Stimulated activated CD8-positive, alpha-beta memory T cell treated with anti-CD3 and anti-CD28 coated beads, Interleukin-7, amount 100 ng/mL, for 1 hour (primary cell): Measurements from ENCODE around the gene GCNT2.
"Not testable (repeated sequence)": the region's sequence is repeated elsewhere in the genome, so short reads cannot be mapped to it uniquely, and the experiment has no call there.

Source experiments
- DNase-seq, 2 donors: peaks; one replicate each; pipeline ENCODE4 v3.0.0-alpha.2; 2020; ENCODE audit warnings: low read depth in 2 of 2

The GCNT2 gene

GRCh38 chr6:10547809-10548208, 26.7 kb downstream of the GCNT2 start:
- DNase-seq: no peak

- no peak for DNase-seq
Measured at GRCh38 chr6:10550764-10551163, 29.6 kb downstream of the GCNT2 start.

GRCh38 chr6:10552270-10552810, 31.2 kb downstream of the GCNT2 start:
- no peak for DNase-seq

GRCh38 chr6:10553871-10554270, 32.7 kb downstream of the GCNT2 start:
- DNase-seq: no peak

GRCh38 chr6:10554826-10555225, 33.7 kb downstream of the GCNT2 start:
- no peak for DNase-seq

- no peak for DNase-seq
Measured at GRCh38 chr6:10555625-10556309, 34.6 kb downstream of the GCNT2 start.

- DNase-seq: no peak
Measured at GRCh38 chr6:10556589-10556988, 35.4 kb downstream of the GCNT2 start.

GRCh38 chr6:10556992-10557391, 35.8 kb downstream of the GCNT2 start:
- DNase-seq: no peak

- no peak for DNase-seq
Measured at GRCh38 chr6:10557913-10558312, 36.8 kb downstream of the GCNT2 start.

GRCh38 chr6:10558565-10558964, 37.4 kb downstream of the GCNT2 start:
- no peak for DNase-seq

GRCh38 chr6:10559522-10560152, 38.5 kb downstream of the GCNT2 start:
- no peak for DNase-seq

GRCh38 chr6:10561611-10562199, 40.6 kb downstream of the GCNT2 start:
- DNase-seq: no peak

GRCh38 chr6:10564975-10565673, 44.0 kb downstream of the GCNT2 start:
- DNase-seq: no peak

GRCh38 chr6:10565913-10566312, 44.8 kb downstream of the GCNT2 start:
- no peak for DNase-seq

GRCh38 chr6:10567256-10568026, 46.3 kb downstream of the GCNT2 start:
- no peak for DNase-seq

- DNase-seq: no peak
Measured at GRCh38 chr6:10569392-10570127, 48.4 kb downstream of the GCNT2 start.

- not testable (repeated sequence) for DNase-seq
Measured at GRCh38 chr6:10575519-10575918, 54.4 kb downstream of the GCNT2 start.

GRCh38 chr6:10576226-10576625, 55.1 kb downstream of the GCNT2 start:
- no peak for DNase-seq

GRCh38 chr6:10577112-10577511, 56.0 kb downstream of the GCNT2 start:
- DNase-seq: no peak

- DNase-seq: no peak
Measured at GRCh38 chr6:10578723-10579122, 57.6 kb downstream of the GCNT2 start.

- no peak for DNase-seq
Measured at GRCh38 chr6:10579803-10580202, 58.7 kb downstream of the GCNT2 start.
